ENCODE measurements around the gene SLC29A3. TPM values are rescaled to one million over a fixed set of nuclear protein-coding genes. Genes with fewer than 3 reads are reported as not detected.

Gene SLC29A3
- polyA plus RNA-seq, 1 of the 3 experiments (the other 2 are of a cell fraction) = 3.8 TPM

DNA sequence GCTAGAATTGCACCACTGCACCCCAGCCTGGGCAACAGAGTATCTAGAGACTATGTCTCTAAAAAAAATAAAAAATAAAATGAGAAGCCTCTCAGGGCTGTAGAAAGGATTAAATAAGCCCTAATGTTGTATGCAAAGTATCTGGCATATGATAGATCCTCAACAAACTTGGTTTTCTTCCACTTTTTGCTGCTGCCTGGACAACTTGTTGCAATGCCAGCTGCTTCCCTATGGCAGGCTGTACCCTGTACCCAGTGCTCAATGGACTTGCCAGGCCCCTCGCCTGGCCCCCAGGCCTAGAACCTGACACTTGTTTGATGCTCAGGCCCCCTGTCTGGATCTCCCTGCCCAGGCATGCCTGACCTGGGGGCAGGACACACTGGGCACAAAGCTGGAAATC is 49.1 kb downstream of the SLC29A3 start:
- Histone ChIP-seq H3K9me3 (no peaks in the 10 kb centered on the region), H2AFZ (ENCODE audit: low read depth) (no peak overlapping the region), H3K9me2 (no peaks in the 10 kb centered on the region), H3K27me3 (ENCODE audit: insufficient read depth) (no peaks in the 10 kb centered on the region; the same call in 1 of the 2 replicates), H3K27ac (ENCODE audit: low read depth in 2 of 2, low read length in 1 of 2) (no peak overlapping the region), H3K79me2 (ENCODE audit: insufficient read depth) (no peaks in the 10 kb centered on the region), H3K9ac (no peak overlapping the region), H4K20me1 (ENCODE audit: insufficient read depth) (no peaks in the 10 kb centered on the region), H3K4me2 (no peak overlapping the region), H3K4me3 (ENCODE audit: low read depth in 2 of 2, low read length in 1 of 2) (no peak overlapping the region), H3K36me3 (replicated peaks in 1 of 2; ENCODE audit: control insufficient read depth in 1 of 2, insufficient read depth in 2 of 2, low read length in 1 of 2) (no peaks in the 10 kb centered on the region), H3F3A (replicated peaks; ENCODE audit: insufficient read depth) (no peaks in the 10 kb centered on the region), H3K4me1 (ENCODE audit: control insufficient read depth in 1 of 2, insufficient read depth in 2 of 2, low read depth in 1 of 2, low read length in 1 of 2) (no peaks in the 10 kb centered on the region)
- POLR2A ChIA-PET = no interaction called here
- DNase-seq = no peak
- WGBS (ENCODE audit: low lambda C conversion rate) = 67% methylated on average over 1 of the region's 1 CpG
- TF ChIP-seq, protein P1, sequence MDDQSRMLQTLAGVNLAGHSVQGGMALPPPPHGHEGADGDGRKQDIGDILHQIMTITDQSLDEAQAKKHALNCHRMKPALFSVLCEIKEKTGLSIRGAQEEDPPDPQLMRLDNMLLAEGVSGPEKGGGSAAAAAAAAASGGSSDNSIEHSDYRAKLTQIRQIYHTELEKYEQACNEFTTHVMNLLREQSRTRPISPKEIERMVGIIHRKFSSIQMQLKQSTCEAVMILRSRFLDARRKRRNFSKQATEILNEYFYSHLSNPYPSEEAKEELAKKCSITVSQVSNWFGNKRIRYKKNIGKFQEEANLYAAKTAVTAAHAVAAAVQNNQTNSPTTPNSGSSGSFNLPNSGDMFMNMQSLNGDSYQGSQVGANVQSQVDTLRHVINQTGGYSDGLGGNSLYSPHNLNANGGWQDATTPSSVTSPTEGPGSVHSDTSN (IDR thresholded peaks at IDR 0.05) = no peak
- TF ChIP-seq TEAD4 (IDR thresholded peaks at IDR 0.05; ENCODE audit: borderline replicate concordance, insufficient read depth) (no peak), FOXJ3 (CRISPR knock-in tag; IDR thresholded peaks at IDR 0.05) (no peak), TCF12 (IDR thresholded peaks at IDR 0.05) (no peak), RAD21 (IDR thresholded peaks at IDR 0.05; ENCODE audit: low read length) (no peak), CHD2 (IDR thresholded peaks at IDR 0.05; ENCODE audit: low read length, partially characterized antibody) (no peak), SIN3A (IDR thresholded peaks at IDR 0.05; ENCODE audit: borderline replicate concordance, low read depth, low read length) (no peak), NFIC (IDR thresholded peaks at IDR 0.05; ENCODE audit: borderline replicate concordance) (no peak), YY1 (IDR thresholded peaks at IDR 0.05; ENCODE audit: low read depth) (no peak), TAF1 (IDR thresholded peaks at IDR 0.05; ENCODE audit: borderline replicate concordance, low read depth, low read length) (no peak), MEF2A (IDR thresholded peaks at IDR 0.05; ENCODE audit: borderline replicate concordance, low read depth) (no peak), MXI1 (IDR thresholded peaks at IDR 0.05; ENCODE audit: low read depth, low read length) (no peak), NRF1 (IDR thresholded peaks at IDR 0.05; ENCODE audit: low read depth, low read length) (no peak), GATA2 (CRISPR knock-in tag; IDR thresholded peaks at IDR 0.05) (no peak), FOXM1 (IDR thresholded peaks at IDR 0.05; ENCODE audit: low read depth) (no peak)
- TF ChIP-seq, protein P2, sequence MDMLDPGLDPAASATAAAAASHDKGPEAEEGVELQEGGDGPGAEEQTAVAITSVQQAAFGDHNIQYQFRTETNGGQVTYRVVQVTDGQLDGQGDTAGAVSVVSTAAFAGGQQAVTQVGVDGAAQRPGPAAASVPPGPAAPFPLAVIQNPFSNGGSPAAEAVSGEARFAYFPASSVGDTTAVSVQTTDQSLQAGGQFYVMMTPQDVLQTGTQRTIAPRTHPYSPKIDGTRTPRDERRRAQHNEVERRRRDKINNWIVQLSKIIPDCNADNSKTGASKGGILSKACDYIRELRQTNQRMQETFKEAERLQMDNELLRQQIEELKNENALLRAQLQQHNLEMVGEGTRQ (IDR thresholded peaks at IDR 0.05; ENCODE audit: borderline replicate concordance, low read depth, low read length) = no peak
- TF ChIP-seq, protein P3, sequence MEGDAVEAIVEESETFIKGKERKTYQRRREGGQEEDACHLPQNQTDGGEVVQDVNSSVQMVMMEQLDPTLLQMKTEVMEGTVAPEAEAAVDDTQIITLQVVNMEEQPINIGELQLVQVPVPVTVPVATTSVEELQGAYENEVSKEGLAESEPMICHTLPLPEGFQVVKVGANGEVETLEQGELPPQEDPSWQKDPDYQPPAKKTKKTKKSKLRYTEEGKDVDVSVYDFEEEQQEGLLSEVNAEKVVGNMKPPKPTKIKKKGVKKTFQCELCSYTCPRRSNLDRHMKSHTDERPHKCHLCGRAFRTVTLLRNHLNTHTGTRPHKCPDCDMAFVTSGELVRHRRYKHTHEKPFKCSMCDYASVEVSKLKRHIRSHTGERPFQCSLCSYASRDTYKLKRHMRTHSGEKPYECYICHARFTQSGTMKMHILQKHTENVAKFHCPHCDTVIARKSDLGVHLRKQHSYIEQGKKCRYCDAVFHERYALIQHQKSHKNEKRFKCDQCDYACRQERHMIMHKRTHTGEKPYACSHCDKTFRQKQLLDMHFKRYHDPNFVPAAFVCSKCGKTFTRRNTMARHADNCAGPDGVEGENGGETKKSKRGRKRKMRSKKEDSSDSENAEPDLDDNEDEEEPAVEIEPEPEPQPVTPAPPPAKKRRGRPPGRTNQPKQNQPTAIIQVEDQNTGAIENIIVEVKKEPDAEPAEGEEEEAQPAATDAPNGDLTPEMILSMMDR (IDR thresholded peaks at IDR 0.05) = no peak
- CTCF ChIA-PET = interaction anchor here (0.5 to 4.3 kb wide), 5 partner anchors 13 to 202 kb away, joined by 3 to 20 read pairs (median 3); partner anchors contain the start of gene SLC29A3

Data from SK-N-SH (cell line).